Activated naive CD8-positive, alpha-beta T cell (primary cell): ENCODE measurements around the gene NOP14.
"Not testable (repeated sequence)": the region's sequence is repeated elsewhere in the genome, so short reads cannot be mapped to it uniquely, and the experiment has no call there.

Experiments
- H3K27ac Mint-ChIP-seq: one replicate; pipeline ENCODE4 v1.8.0; 2021; ENCODE audit warnings: mixed read lengths
- H3K27me3 Mint-ChIP-seq: one replicate; pipeline ENCODE4 v1.8.0; 2021; ENCODE audit warnings: mixed read lengths
- H3K36me3 Mint-ChIP-seq: one replicate; pipeline ENCODE4 v1.8.0; 2021; ENCODE audit warnings: mixed read lengths
- H3K4me1 Mint-ChIP-seq: one replicate; pipeline ENCODE4 v1.8.0; 2021; ENCODE audit warnings: low read depth, mixed read lengths
- H3K4me3 Mint-ChIP-seq: one replicate; pipeline ENCODE4 v1.8.0; 2021; ENCODE audit warnings: mild to moderate bottlenecking, mixed read lengths
- H3K9me3 Mint-ChIP-seq: one replicate; pipeline ENCODE4 v1.8.0; 2021; ENCODE audit warnings: low read depth, mixed read lengths

NOP14 gene

DNA sequence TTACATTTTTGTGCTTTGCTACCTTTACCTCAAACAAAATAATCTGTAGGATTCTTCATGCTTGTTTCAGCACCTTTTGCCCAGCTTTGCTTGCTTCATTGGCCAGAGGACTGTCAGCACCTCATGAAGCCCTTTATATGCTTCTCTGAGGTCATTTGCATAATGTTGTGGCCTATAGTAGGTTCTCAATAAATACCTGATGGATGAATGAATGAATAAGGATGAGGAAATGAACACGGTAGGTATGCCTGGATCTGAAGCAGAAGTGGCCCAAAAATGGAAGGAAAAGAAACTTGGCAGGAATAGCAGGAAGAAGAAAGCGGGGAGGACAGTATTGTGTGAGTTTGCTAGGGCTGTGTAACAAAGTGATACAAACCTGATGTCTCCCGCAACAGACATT is 8.1 kb upstream of the NOP14 start:
- Mint-ChIP-seq H3K9me3 (no peaks in the 10 kb centered on the region), H3K36me3 (no peaks in the 10 kb centered on the region), H3K4me1 (no peaks in the 10 kb centered on the region), H3K27me3 (no peaks in the 10 kb centered on the region), H3K27ac (no peak overlapping the region), H3K4me3 (no peak overlapping the region)

DNA sequence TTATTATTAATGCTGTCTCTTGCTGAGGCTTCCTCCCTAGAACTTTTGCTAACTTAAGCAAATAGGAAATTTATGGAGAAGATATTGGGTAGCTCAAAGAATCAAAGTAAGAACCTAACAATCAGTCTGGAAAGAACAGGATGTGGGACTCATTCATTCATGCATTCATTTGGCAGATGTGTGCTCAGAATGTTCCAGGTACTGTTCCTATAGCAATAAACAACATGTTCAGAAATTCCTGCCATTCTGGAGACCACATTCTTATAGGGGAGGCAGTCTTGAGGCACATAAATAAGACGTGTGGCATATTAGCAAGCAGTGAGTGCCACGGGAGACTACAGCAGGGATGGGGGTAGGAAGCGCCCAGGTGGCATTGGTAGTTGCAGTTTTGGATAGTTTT is 5.2 kb upstream of the NOP14 start:
- no peaks in the 10 kb centered on the region for H3K9me3 Mint-ChIP-seq
- peaks cover 8% of the 10 kb centered on the region for H3K4me1 Mint-ChIP-seq
- no peak overlapping the region for H3K4me3 Mint-ChIP-seq
- H3K36me3 Mint-ChIP-seq = no peaks in the 10 kb centered on the region
- H3K27me3 Mint-ChIP-seq = no peaks in the 10 kb centered on the region
- no peak overlapping the region for H3K27ac Mint-ChIP-seq

DNA sequence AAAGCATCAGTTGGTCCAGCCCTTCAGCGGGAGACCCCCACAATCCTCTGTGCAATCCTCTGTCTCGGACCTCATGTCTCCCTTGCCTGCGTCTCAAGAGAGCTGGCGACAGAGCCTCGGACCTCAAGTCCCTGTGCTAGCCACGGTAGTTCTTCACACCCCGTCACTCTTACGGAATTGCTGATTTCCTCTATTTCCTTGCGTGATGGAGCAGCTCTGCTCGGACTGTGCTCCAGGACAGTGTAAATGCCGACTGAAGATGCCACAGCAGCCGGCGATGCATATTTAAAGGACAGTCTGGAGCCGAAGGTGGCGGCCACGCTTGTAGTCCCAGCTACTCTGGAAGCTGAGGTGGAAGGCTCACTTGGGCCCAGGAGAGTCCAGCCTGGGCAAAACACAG is 2.1 kb upstream of the NOP14 start:
- Mint-ChIP-seq H3K4me3 (peak overlapping the region; percentile 95), H3K27me3 (no peaks in the 10 kb centered on the region), H3K36me3 (peaks cover 2% of the 10 kb centered on the region), H3K27ac (no peak overlapping the region), H3K9me3 (no peaks in the 10 kb centered on the region), H3K4me1 (peaks cover 15% of the 10 kb centered on the region)

DNA sequence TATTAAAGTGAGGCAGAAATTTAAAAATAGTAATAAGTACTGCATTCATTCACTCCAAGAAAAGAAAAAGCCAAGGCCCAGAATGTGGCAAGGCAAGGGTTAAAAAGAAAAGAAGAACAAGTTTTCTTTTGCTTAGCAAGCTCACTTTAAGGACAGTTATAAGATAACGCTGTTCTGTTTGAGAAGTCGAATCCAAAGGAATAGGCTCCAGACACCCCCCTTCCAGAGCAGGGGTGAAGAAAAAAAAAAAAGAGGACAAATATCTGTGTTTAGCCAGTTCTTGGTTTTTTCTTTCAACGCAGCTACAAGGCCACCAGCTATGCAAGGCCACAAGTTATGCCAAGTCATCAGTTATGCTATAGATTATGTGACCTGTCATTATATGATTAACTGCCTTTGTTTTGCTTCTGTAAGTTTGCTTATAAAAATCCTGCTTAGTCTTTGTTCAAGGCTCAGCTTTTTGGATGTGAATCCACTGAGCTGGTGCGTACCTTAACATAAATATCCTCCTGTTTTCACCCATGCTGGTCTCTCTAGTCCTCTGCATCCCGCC is 1.6 kb upstream of the NOP14 start:
- Mint-ChIP-seq H3K4me1 (peaks cover 19% of the 10 kb centered on the region), H3K36me3 (peaks cover 2% of the 10 kb centered on the region), H3K4me3 (peak overlapping the region; percentile 95), H3K27me3 (no peaks in the 10 kb centered on the region), H3K9me3 (no peaks in the 10 kb centered on the region), H3K27ac (peak overlapping the region; percentile 87)

DNA sequence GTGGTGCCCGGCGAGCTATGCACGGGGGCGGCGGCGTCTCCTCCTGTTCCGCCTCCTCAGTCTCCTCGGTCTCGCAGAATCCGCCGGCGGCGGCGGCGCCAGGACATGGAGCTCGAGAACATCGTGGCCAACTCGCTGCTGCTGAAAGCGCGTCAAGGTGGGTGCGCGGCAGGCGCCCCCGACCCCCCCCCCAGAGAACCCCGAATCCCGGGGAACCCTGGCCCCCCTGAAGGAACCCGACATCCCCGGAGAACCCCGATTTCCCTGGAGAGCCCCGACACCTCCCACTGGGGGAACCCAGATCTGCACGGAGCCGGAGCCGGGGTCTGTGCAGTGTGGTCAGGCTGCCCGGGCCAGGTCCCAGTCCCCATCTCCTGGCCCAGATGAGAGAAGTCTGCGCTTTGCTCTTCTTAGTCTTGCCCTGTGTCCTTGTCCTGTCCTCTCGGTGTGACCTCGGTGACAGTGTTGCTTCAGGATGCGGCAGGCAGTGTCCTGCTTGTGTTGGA is 813 bp upstream of the NOP14 start:
- H3K9me3 Mint-ChIP-seq = no peaks in the 10 kb centered on the region
- peak overlapping the region; percentile 95 for H3K4me3 Mint-ChIP-seq

DNA sequence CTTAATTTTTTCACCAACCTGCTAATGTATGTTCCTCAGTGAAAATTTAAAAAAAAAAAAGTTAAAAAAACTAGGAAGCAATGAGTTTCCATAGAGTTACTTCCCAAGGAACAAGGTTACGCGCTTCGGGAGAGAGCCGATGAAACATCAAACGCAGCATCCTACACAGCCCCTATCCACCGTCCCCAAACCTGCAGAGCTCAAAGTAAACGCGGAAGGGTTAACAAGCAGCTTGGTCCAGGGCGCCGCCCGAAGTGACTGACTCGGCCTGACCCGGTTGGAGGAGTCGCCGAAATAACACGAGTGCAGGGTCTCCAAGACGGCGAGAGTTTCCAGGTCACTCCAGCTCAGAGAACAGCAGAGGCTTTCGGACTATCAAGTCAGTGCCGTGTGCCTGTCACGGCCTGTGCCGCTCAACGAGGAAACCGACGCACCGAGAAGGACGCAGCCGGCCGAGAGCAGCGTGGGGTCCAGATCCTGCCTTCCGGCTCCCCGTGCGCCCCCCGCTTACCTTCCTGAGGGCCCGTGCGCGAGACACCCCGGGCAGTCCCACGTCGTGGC is 512 bp downstream of the NOP14 start:
- peaks cover 35% of the 10 kb centered on the region for H3K4me1 Mint-ChIP-seq

More for the DNA sequence above, 813 bp upstream of the NOP14 start:
- Mint-ChIP-seq H3K27me3 (no peaks in the 10 kb centered on the region), H3K36me3 (peaks cover 4% of the 10 kb centered on the region), H3K4me1 (peaks cover 23% of the 10 kb centered on the region), H3K27ac (peak overlapping the region; percentile 87)

DNA sequence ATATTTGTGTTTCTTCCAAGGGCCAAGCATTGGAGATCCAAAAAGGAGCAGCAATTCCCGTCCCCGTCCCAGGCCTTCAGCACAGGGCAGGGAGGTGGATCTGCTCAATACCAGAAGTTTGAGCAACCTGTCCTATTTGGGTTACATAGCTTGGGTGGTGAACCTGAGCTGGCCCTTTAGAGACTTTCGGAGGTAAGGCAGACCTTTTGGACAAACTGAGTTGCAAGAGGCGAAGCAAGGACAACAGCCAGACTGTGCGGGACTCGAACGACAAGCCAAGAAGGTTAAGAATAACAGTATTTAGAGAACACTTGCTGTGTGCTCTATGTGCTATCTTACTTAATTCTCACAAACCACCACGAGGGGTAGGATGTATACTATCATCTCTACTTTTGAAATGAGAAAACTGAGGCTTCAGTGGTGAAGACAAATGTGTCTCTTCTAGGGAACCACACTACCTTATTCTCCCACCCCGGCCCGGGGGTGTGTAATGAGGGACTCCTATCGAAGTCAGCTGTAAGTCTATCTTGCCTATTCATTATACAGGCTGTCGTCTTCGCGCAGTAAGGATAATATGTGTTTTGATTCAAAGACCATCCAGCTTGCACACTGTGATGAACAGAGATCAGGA is 1.3 kb downstream of the NOP14 start:
- peak overlapping the region; percentile 88 for H3K27ac Mint-ChIP-seq
- H3K27me3 Mint-ChIP-seq = no peaks in the 10 kb centered on the region
- peaks cover 39% of the 10 kb centered on the region for H3K4me1 Mint-ChIP-seq

More for the DNA sequence above, 512 bp downstream of the NOP14 start:
- Mint-ChIP-seq H3K27ac (peak overlapping the region; percentile 88), H3K27me3 (no peaks in the 10 kb centered on the region), H3K4me3 (peak overlapping the region; percentile 93), H3K9me3 (no peaks in the 10 kb centered on the region), H3K36me3 (peaks cover 4% of the 10 kb centered on the region)

DNA sequence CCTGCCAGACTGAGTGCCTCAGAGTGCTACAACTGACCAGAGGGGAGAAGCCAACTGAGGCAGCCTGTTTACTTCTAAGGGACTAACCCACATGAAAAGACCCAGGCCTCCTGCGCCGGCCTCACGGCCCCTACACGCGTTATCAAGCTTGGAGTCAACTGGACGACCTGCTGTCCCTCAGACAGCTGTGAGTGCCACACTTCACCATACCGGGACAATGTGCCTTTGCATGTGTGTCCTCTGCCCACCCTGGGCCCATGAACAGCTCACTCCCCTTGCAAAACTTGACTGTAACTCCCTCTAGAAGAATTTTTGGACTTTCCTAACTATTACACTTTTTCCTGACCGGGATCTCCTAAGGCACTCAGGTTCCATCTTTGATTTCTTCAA is 1.8 kb downstream of the NOP14 start:
- Mint-ChIP-seq H3K27me3 (no peaks in the 10 kb centered on the region), H3K4me1 (peaks cover 42% of the 10 kb centered on the region)

More for the DNA sequence above, 1.3 kb downstream of the NOP14 start:
- no peaks in the 10 kb centered on the region for H3K9me3 Mint-ChIP-seq
- peak overlapping the region; percentile 93 for H3K4me3 Mint-ChIP-seq
- H3K36me3 Mint-ChIP-seq = peaks cover 4% of the 10 kb centered on the region

DNA sequence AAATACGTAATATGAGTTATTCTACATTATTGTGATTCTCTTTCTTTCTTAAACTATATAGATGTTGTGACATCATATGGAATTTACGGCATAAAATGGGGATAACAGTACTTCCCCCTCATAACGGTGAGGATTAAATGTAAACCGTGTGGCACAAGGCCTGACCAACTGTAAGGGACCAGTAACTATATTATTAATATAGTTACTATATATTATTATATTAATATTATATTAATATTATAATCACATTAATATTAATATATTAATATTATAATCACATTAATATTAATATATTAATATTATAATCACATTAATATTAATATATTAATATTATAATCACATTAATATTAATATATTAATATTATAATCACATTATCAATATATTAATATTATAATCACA is 2.8 kb downstream of the NOP14 start:
- Mint-ChIP-seq H3K4me1 (peaks cover 49% of the 10 kb centered on the region), H3K4me3 (peak overlapping the region; percentile 75), H3K27ac (peak overlapping the region; percentile 78)
- not testable (repeated sequence) for H3K27me3 Mint-ChIP-seq, H3K9me3 Mint-ChIP-seq, H3K36me3 Mint-ChIP-seq

More for the DNA sequence above, 1.8 kb downstream of the NOP14 start:
- Mint-ChIP-seq H3K4me3 (peak overlapping the region; percentile 93), H3K36me3 (peaks cover 6% of the 10 kb centered on the region), H3K9me3 (no peaks in the 10 kb centered on the region), H3K27ac (peak overlapping the region; percentile 88)

DNA sequence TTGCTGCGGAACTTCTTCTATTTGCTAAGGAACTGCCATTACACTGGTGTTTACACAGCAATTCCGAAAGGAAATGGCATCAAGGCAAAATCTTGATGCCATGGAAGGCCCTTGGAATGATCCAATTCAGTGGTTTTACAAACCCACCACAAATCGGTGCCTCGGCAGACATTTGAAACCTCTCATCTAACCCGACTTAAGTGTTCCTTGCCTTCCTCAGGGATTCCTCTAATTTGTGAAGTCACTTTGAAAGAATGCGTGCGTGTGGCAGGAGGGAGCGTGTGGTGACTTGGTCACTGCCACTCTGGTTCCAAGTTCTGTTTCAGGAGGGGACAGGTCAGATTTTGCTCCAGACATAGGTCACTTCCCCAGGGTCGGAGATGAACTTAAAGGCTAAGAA is 4.8 kb downstream of the NOP14 start:
- Mint-ChIP-seq H3K4me1 (peaks cover 55% of the 10 kb centered on the region), H3K27ac (no peak overlapping the region), H3K27me3 (no peaks in the 10 kb centered on the region), H3K4me3 (peak overlapping the region; percentile 52), H3K9me3 (no peaks in the 10 kb centered on the region), H3K36me3 (peaks cover 6% of the 10 kb centered on the region)

DNA sequence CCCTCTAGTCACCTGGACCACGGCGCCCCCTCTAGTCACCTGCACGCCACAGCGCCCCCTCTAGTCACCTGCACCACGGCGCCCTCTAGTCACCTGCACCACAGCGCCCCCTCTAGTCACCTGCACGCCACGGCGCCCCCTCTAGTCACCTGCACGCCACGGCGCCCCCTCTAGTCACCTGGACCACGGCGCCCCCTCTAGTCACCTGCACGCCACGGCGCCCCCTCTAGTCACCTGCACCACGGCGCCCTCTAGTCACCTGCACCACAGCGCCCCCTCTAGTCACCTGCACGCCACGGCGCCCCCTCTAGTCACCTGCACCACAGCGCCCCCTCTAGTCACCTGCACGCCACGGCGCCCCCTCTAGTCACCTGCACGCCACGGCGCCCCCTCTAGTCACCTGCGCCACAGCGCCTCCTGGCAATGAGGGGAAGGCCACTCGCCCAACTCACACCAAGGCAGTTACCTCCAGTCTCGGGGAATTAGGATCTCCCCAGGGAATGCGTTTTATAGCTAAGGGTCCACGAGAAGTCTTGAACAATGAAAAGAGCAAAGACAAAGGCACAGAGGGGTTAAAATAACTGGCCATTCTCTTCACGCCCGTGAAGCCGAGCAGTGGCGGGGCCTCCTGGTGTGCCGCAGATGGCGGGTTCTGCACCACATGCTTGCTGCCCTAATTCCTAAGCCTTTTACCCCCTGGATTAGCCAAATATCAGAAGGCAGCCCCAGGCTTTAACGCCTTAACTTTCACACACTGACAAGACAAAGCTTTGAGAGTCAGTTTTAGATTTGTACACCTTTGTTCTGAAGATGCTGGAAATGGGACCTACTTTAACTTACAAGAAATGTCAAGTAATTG is 7.8 kb downstream of the NOP14 start:
- H3K27ac Mint-ChIP-seq, H3K4me3 Mint-ChIP-seq, H3K36me3 Mint-ChIP-seq, H3K27me3 Mint-ChIP-seq, H3K9me3 Mint-ChIP-seq: not testable (repeated sequence)
- H3K4me1 Mint-ChIP-seq = peaks cover 51% of the 10 kb centered on the region

DNA sequence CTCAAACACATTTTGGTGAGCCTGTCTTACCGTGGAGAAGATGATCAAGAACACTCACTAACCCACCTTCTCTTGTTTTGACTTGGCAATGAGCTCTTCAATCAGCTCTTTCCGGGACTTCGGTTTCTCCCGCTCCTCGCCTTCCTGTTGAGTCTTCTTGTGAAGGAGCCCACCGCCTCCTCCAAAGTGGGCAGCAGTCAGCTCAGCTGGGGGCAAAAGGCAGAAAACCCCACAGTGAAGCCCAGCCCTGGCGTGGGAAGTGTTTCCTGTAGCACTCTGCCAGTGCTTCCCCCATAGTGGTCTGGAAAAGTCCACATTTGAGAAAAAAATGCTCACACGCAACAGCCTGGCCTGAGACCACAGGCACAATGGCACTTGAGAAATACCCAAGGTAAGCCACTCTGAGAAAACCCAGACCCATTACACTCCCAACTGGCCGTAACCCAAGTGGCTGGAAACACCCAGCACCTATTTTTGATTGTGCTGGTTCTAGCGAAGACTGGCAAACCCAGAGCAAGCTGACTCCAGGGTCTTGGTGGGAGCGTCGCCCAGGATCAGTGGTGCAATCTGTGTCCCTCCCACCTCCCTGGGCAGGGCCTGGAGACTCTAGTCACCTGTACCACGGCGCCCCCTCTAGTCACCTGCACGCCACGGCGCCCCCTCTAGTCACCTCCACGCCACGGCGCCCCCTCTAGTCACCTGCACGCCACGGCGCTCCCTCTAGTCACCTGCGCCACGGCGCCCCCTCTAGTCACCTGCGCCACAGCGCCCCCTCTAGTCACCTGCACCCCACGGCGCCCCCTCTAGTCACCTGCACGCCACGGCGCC is 8.6 kb downstream of the NOP14 start:
- Mint-ChIP-seq H3K4me1 (peaks cover 46% of the 10 kb centered on the region), H3K36me3 (peaks cover 3% of the 10 kb centered on the region), H3K27me3 (no peaks in the 10 kb centered on the region), H3K9me3 (no peaks in the 10 kb centered on the region), H3K4me3 (peak overlapping the region; percentile 65), H3K27ac (peak overlapping the region; percentile 79)

DNA sequence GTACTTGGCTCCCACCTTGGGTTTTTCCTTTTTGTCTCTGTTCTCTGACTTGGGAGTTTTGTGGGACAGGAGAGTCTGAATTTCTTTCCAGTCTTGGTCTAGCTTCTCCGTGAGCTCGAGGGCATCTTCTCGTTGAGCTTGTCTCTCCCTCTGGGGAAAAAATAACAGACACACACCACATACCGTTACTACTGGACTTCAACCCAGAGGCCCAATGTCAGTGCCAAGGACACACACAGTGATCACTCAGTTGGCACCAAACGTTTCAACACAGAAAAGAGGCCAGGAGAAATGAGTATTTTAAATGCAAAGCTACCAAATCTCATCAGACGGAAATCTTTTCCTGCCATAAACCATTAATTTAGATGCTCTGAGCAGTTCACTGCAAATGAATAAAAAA is 9.7 kb downstream of the NOP14 start:
- Mint-ChIP-seq H3K27ac (peak overlapping the region; percentile 79), H3K36me3 (peaks cover 3% of the 10 kb centered on the region), H3K4me3 (no peak overlapping the region), H3K9me3 (no peaks in the 10 kb centered on the region), H3K27me3 (no peaks in the 10 kb centered on the region), H3K4me1 (peaks cover 38% of the 10 kb centered on the region)

DNA sequence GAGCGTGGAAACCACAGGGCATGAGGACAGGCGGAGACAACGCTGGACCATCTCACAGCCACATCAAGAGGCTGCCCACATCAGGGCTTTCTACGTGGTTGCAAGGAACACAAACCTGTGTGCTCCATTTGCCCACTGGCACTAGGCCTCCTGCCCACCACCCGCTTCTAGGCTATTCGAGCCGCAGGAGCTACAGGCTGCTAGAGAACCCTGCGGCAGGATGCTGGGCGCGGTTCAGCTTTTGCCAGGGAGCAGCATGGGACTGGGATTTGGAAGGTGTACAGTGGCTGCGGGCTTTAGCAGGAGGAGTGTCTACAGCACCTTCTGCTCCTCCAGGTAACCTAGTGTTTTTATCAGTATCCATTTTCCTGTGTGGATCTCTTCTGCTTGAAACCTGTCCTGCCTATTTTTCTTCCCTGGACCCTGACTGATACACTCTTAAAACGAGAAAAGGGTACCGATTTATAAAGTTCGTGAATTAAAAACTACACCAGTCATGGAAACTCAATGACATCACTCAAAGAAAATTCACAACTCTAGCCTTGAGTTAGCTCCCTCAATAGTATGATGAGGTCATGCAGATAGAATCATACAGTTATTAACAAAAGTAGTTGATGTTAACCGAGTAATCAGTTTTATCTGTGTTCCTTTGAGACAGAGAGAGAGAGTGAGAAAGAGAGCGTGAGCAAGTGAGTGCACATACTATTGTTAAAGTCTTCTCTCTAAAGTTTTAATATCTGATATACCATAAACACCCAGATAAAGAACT is 12.8 kb downstream of the NOP14 start:
- H3K27me3 Mint-ChIP-seq = no peaks in the 10 kb centered on the region
- H3K4me1 Mint-ChIP-seq = peaks cover 17% of the 10 kb centered on the region
- H3K27ac Mint-ChIP-seq = no peak overlapping the region
- no peaks in the 10 kb centered on the region for H3K9me3 Mint-ChIP-seq
- H3K36me3 Mint-ChIP-seq = peaks cover 4% of the 10 kb centered on the region
- no peak overlapping the region for H3K4me3 Mint-ChIP-seq
